Vagina (tissue), 2 donors: Measurements from ENCODE around the gene SULF2.
A peak's percentile ranks its signal among the peaks of the same experiment; 100 is the strongest.

Source experiments
- POLR2A ChIP-seq, 2 donors: fragments of 450-650 bp; IDR thresholded peaks; one replicate each; pipeline ENCODE4 v1.6.1; 2017; ENCODE audit warnings: antibody characterized with exemption in 2 of 2, mild to moderate bottlenecking in 2 of 2, moderate library complexity in 2 of 2
- POLR2AphosphoS5 ChIP-seq, 2 donors: sonication (generic); formaldehyde crosslinking; IDR thresholded peaks; one replicate each; pipeline ENCODE4 v1.9.0; 2017; ENCODE audit warnings: antibody characterized with exemption in 2 of 2, mild to moderate bottlenecking in 2 of 2, low read depth in 1 of 2; ENCODE audit not compliant: insufficient read depth in 1 of 2
- TF ChIP-seq, protein P1 (sequence below), 3 experiments: fragments of 450-650 bp in 2 of 3; fragments of 200-600 bp in 1 of 3; sonication (generic) in 1 of 3; IDR thresholded peaks; one replicate each; pipeline ENCODE4 v1.5.1; 2017 to 2019; ENCODE audit warnings: antibody characterized with exemption in 3 of 3, mild to moderate bottlenecking in 2 of 3, moderate library complexity in 2 of 3

- TF ChIP-seq, protein P1, sequence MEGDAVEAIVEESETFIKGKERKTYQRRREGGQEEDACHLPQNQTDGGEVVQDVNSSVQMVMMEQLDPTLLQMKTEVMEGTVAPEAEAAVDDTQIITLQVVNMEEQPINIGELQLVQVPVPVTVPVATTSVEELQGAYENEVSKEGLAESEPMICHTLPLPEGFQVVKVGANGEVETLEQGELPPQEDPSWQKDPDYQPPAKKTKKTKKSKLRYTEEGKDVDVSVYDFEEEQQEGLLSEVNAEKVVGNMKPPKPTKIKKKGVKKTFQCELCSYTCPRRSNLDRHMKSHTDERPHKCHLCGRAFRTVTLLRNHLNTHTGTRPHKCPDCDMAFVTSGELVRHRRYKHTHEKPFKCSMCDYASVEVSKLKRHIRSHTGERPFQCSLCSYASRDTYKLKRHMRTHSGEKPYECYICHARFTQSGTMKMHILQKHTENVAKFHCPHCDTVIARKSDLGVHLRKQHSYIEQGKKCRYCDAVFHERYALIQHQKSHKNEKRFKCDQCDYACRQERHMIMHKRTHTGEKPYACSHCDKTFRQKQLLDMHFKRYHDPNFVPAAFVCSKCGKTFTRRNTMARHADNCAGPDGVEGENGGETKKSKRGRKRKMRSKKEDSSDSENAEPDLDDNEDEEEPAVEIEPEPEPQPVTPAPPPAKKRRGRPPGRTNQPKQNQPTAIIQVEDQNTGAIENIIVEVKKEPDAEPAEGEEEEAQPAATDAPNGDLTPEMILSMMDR (IDR thresholded peaks at IDR 0.05): peak; percentile 60 to 74 (median 61)
- peak in 1 of 2 donors; percentile 38 for TF ChIP-seq POLR2AphosphoS5 (IDR thresholded peaks at IDR 0.05; ENCODE audit: insufficient read depth in 1 of 2, low read depth in 1 of 2)
- no peak for TF ChIP-seq POLR2A (IDR thresholded peaks at IDR 0.05)
Observed at GRCh38 chr20:47725248-47725973, 59.9 kb downstream of the SULF2 start.
